ENCODE data around the gene ZNF500. TPM values are rescaled to one million over a fixed set of nuclear protein-coding genes. Genes with fewer than 3 reads are reported as not detected.
A peak's percentile ranks its signal among the peaks of the same experiment; 100 is the strongest.

Gene ZNF500
- 4.7 TPM for polyA plus RNA-seq (2013, experiment 1 of 2)
- 4.4 TPM for polyA plus RNA-seq (2013, experiment 2 of 2)

GRCh38 chr16:4766875-4767628, at the start of gene ZNF500:
ZNF500 (minus strand) TSS chr16:4767162; CDS start chr16:4765978, 1,184 bp downstream.
- H3K27ac ChIP-seq (ENCODE audit: low read depth, low read length), result peak within 1 kb of the TSS; percentile 53
- H3K9ac ChIP-seq (ENCODE audit: low read length), result peak within 1 kb of the TSS; percentile 96
- peaks cover 6% of the 10 kb centered on the region for H3K79me2 ChIP-seq (ENCODE audit: control insufficient read depth, insufficient read depth, low read length)
- no peak within 1 kb of the TSS for H4K8ac ChIP-seq (ENCODE audit: low read depth, low read length)
- WGBS (ENCODE audit: extremely low coverage, insufficient coverage, low lambda C conversion rate), result no CpG with 5 or more reads among the region's 72 CpGs
- H3K4me1 ChIP-seq (ENCODE audit: control insufficient read depth, low read depth, low read length), result peaks cover 1% of the 10 kb centered on the region
- DNase-seq, result peak; percentile 98
- no peak within 1 kb of the TSS for H2AK5ac ChIP-seq (ENCODE audit: low read length)
- H2BK5ac ChIP-seq (ENCODE audit: low read length), result no peak within 1 kb of the TSS
- peak within 1 kb of the TSS; percentile 86 for H3K4me3 ChIP-seq (ENCODE audit: low read length)
- no peaks in the 10 kb centered on the region for H3K27me3 ChIP-seq (ENCODE audit: insufficient read depth, low read length, poor library complexity)
- peak within 1 kb of the TSS; percentile 88 for H3K4me2 ChIP-seq (ENCODE audit: low read length)
- H3K79me1 ChIP-seq (ENCODE audit: low read length), result peaks cover 9% of the 10 kb centered on the region
- H3K18ac ChIP-seq (ENCODE audit: low read length), result peak within 1 kb of the TSS; percentile 53
- no peak within 1 kb of the TSS for H3K23ac ChIP-seq (ENCODE audit: low read length)
- H3K36me3 ChIP-seq (ENCODE audit: control insufficient read depth, insufficient read depth, low read length), result peaks cover 2% of the 10 kb centered on the region
- H2BK15ac ChIP-seq (replicated peaks; ENCODE audit: low read depth), result no peak within 1 kb of the TSS
- no peak within 1 kb of the TSS for H4K5ac ChIP-seq (ENCODE audit: low read length)
- H2BK120ac ChIP-seq (ENCODE audit: low read depth, low read length), result no peak within 1 kb of the TSS
- peak within 1 kb of the TSS; percentile 93 for H3K56ac ChIP-seq (ENCODE audit: low read length)
- peak within 1 kb of the TSS; percentile 75 for H3K4ac ChIP-seq (ENCODE audit: low read depth, low read length)

GRCh38 chr16:4814542-4815173, 47.7 kb upstream of the ZNF500 start:
- H2BK120ac ChIP-seq (ENCODE audit: low read depth, low read length), result no peak overlapping the region
- no peak overlapping the region for H2AK5ac ChIP-seq (ENCODE audit: low read length)
- peak; percentile 30 for DNase-seq
- H3K79me1 ChIP-seq (ENCODE audit: low read length), result no peaks in the 10 kb centered on the region
- no CpG with 5 or more reads among the region's 16 CpGs for WGBS (ENCODE audit: extremely low coverage, insufficient coverage, low lambda C conversion rate)
- no peaks in the 10 kb centered on the region for H3K4me1 ChIP-seq (ENCODE audit: control insufficient read depth, low read depth, low read length)
- H3K4me3 ChIP-seq (ENCODE audit: low read length), result no peak overlapping the region
- H3K36me3 ChIP-seq (ENCODE audit: control insufficient read depth, insufficient read depth, low read length), result peaks cover 22% of the 10 kb centered on the region
- H2BK5ac ChIP-seq (ENCODE audit: low read length), result no peak overlapping the region
- H3K27ac ChIP-seq (ENCODE audit: low read depth, low read length), result no peak overlapping the region
- H3K56ac ChIP-seq (ENCODE audit: low read length), result no peak overlapping the region
- no peaks in the 10 kb centered on the region for H3K27me3 ChIP-seq (ENCODE audit: insufficient read depth, low read length, poor library complexity)
- H3K4ac ChIP-seq (ENCODE audit: low read depth, low read length), result no peak overlapping the region
- H2BK15ac ChIP-seq (replicated peaks; ENCODE audit: low read depth), result no peak overlapping the region
- no peak overlapping the region for H4K5ac ChIP-seq (ENCODE audit: low read length)
- no peak overlapping the region for H3K23ac ChIP-seq (ENCODE audit: low read length)
- no peaks in the 10 kb centered on the region for H3K79me2 ChIP-seq (ENCODE audit: control insufficient read depth, insufficient read depth, low read length)
- H4K8ac ChIP-seq (ENCODE audit: low read depth, low read length), result no peak overlapping the region
- no peak overlapping the region for H3K4me2 ChIP-seq (ENCODE audit: low read length)
- no peak overlapping the region for H3K18ac ChIP-seq (ENCODE audit: low read length)
- H3K9ac ChIP-seq (ENCODE audit: low read length), result no peak overlapping the region

GRCh38 chr16:4814046-4814445, 47.1 kb upstream of the ZNF500 start:
- no peak overlapping the region for H3K18ac ChIP-seq (ENCODE audit: low read length)
- no peaks in the 10 kb centered on the region for H3K27me3 ChIP-seq (ENCODE audit: insufficient read depth, low read length, poor library complexity)
- no peak overlapping the region for H3K9ac ChIP-seq (ENCODE audit: low read length)
- no peak overlapping the region for H3K4me2 ChIP-seq (ENCODE audit: low read length)
- no peak overlapping the region for H2BK5ac ChIP-seq (ENCODE audit: low read length)
- H3K79me1 ChIP-seq (ENCODE audit: low read length), result no peaks in the 10 kb centered on the region
- H3K36me3 ChIP-seq (ENCODE audit: control insufficient read depth, insufficient read depth, low read length), result peaks cover 20% of the 10 kb centered on the region
- no peak overlapping the region for H2BK15ac ChIP-seq (replicated peaks; ENCODE audit: low read depth)
- no peak overlapping the region for H3K56ac ChIP-seq (ENCODE audit: low read length)
- H3K23ac ChIP-seq (ENCODE audit: low read length), result no peak overlapping the region
- H3K27ac ChIP-seq (ENCODE audit: low read depth, low read length), result no peak overlapping the region
- H3K4ac ChIP-seq (ENCODE audit: low read depth, low read length), result no peak overlapping the region
- DNase-seq, result no peak
- no peak overlapping the region for H4K8ac ChIP-seq (ENCODE audit: low read depth, low read length)
- H4K5ac ChIP-seq (ENCODE audit: low read length), result no peak overlapping the region
- no peak overlapping the region for H3K4me3 ChIP-seq (ENCODE audit: low read length)
- no peak overlapping the region for H2BK120ac ChIP-seq (ENCODE audit: low read depth, low read length)
- H2AK5ac ChIP-seq (ENCODE audit: low read length), result no peak overlapping the region
- H3K79me2 ChIP-seq (ENCODE audit: control insufficient read depth, insufficient read depth, low read length), result no peaks in the 10 kb centered on the region
- H3K4me1 ChIP-seq (ENCODE audit: control insufficient read depth, low read depth, low read length), result no peaks in the 10 kb centered on the region

GRCh38 chr16:4813251-4814003, 46.5 kb upstream of the ZNF500 start:
- Histone ChIP-seq H2AK5ac (ENCODE audit: low read length) (no peak overlapping the region), H3K4me1 (ENCODE audit: control insufficient read depth, low read depth, low read length) (no peaks in the 10 kb centered on the region), H4K5ac (ENCODE audit: low read length) (no peak overlapping the region), H3K4me2 (ENCODE audit: low read length) (no peak overlapping the region), H3K79me2 (ENCODE audit: control insufficient read depth, insufficient read depth, low read length) (no peaks in the 10 kb centered on the region), H4K8ac (ENCODE audit: low read depth, low read length) (no peak overlapping the region), H3K56ac (ENCODE audit: low read length) (no peak overlapping the region), H3K4ac (ENCODE audit: low read depth, low read length) (no peak overlapping the region), H2BK120ac (ENCODE audit: low read depth, low read length) (no peak overlapping the region), H3K4me3 (ENCODE audit: low read length) (no peak overlapping the region), H3K79me1 (ENCODE audit: low read length) (no peaks in the 10 kb centered on the region), H3K23ac (ENCODE audit: low read length) (no peak overlapping the region), H3K18ac (ENCODE audit: low read length) (no peak overlapping the region), H2BK5ac (ENCODE audit: low read length) (no peak overlapping the region), H3K27me3 (ENCODE audit: insufficient read depth, low read length, poor library complexity) (no peaks in the 10 kb centered on the region), H3K36me3 (ENCODE audit: control insufficient read depth, insufficient read depth, low read length) (peaks cover 20% of the 10 kb centered on the region), H3K9ac (ENCODE audit: low read length) (no peak overlapping the region), H2BK15ac (replicated peaks; ENCODE audit: low read depth) (no peak overlapping the region), H3K27ac (ENCODE audit: low read depth, low read length) (no peak overlapping the region)
- no CpG with 5 or more reads among the region's 16 CpGs for WGBS (ENCODE audit: extremely low coverage, insufficient coverage, low lambda C conversion rate)
- no peak for DNase-seq

GRCh38 chr16:4811773-4812172, 44.8 kb upstream of the ZNF500 start:
- Histone ChIP-seq H3K23ac (ENCODE audit: low read length) (no peak overlapping the region), H3K79me1 (ENCODE audit: low read length) (no peaks in the 10 kb centered on the region), H3K56ac (ENCODE audit: low read length) (no peak overlapping the region), H3K27me3 (ENCODE audit: insufficient read depth, low read length, poor library complexity) (no peaks in the 10 kb centered on the region), H3K4me3 (ENCODE audit: low read length) (no peak overlapping the region), H2BK5ac (ENCODE audit: low read length) (no peak overlapping the region), H3K4ac (ENCODE audit: low read depth, low read length) (no peak overlapping the region), H2BK15ac (replicated peaks; ENCODE audit: low read depth) (no peak overlapping the region), H3K4me2 (ENCODE audit: low read length) (no peak overlapping the region), H3K18ac (ENCODE audit: low read length) (no peak overlapping the region), H4K5ac (ENCODE audit: low read length) (no peak overlapping the region), H3K4me1 (ENCODE audit: control insufficient read depth, low read depth, low read length) (no peaks in the 10 kb centered on the region), H3K79me2 (ENCODE audit: control insufficient read depth, insufficient read depth, low read length) (no peaks in the 10 kb centered on the region), H2BK120ac (ENCODE audit: low read depth, low read length) (no peak overlapping the region), H3K36me3 (ENCODE audit: control insufficient read depth, insufficient read depth, low read length) (peaks cover 16% of the 10 kb centered on the region), H4K8ac (ENCODE audit: low read depth, low read length) (no peak overlapping the region), H3K9ac (ENCODE audit: low read length) (no peak overlapping the region), H2AK5ac (ENCODE audit: low read length) (no peak overlapping the region), H3K27ac (ENCODE audit: low read depth, low read length) (no peak overlapping the region)
- DNase-seq, result no peak
- no CpG with 5 or more reads among the region's 9 CpGs for WGBS (ENCODE audit: extremely low coverage, insufficient coverage, low lambda C conversion rate)
